GM23338 (cell line): ENCODE data around the gene RNF182.

Source experiments
- CREB1 ChIP-seq: fragments of 250-450 bp; sonication (Bioruptor Pico); IDR thresholded peaks from 2 replicates; pipeline ENCODE4 v1.5.0; 2020; ENCODE audit warnings: low read depth, mild to moderate bottlenecking, moderate library complexity
- CTCF ChIP-seq, 2 experiments: fragments of 200-600 bp in 1 of 2; sonication (generic) in 1 of 2; conservative IDR thresholded peaks; 2 replicates each; pipeline versions ENCODE4 v1.5.1 to v1.6.1; 2016 to 2017; ENCODE audit warnings: antibody characterized with exemption in 2 of 2, low read depth in 2 of 2, mild to moderate bottlenecking in 2 of 2, moderate library complexity in 1 of 2
- ETS1 ChIP-seq: IDR thresholded peaks from 2 replicates; pipeline ENCODE4 v1.6.1; 2016; ENCODE audit warnings: antibody characterized with exemption
- EZH2 ChIP-seq: fragments of 200-600 bp; sonication (generic); IDR thresholded peaks from one replicate; pipeline ENCODE4 v1.8.0; 2017; ENCODE audit warnings: antibody characterized with exemption, mild to moderate bottlenecking, low read depth; ENCODE audit not compliant: unreplicated experiment
- EZH2phosphoT487 ChIP-seq: fragments of 200-600 bp; sonication (generic); IDR thresholded peaks from one replicate; pipeline ENCODE4 v1.8.1; 2018; ENCODE audit warnings: antibody characterized with exemption; ENCODE audit not compliant: unreplicated experiment
- JUNB ChIP-seq: IDR thresholded peaks from one replicate; pipeline ENCODE4 v1.6.1; 2016; ENCODE audit warnings: antibody characterized with exemption; ENCODE audit not compliant: unreplicated experiment
- NANOG ChIP-seq: IDR thresholded peaks from 2 replicates; pipeline ENCODE4 v1.6.1; 2016; ENCODE audit warnings: antibody characterized with exemption, borderline replicate concordance
- POLR2AphosphoS5 ChIP-seq: IDR thresholded peaks from 2 replicates; pipeline ENCODE4 v1.6.1; 2016; ENCODE audit warnings: antibody characterized with exemption, low read depth
- REST ChIP-seq: IDR thresholded peaks from one replicate; pipeline ENCODE4 v1.6.1; 2018; ENCODE audit warnings: antibody characterized with exemption; ENCODE audit not compliant: unreplicated experiment
- ZNF331 ChIP-seq: fragments of 250-450 bp; sonication (Bioruptor Pico); IDR thresholded peaks from 2 replicates; pipeline ENCODE4 v1.5.0; 2020; ENCODE audit warnings: low read depth, mild to moderate bottlenecking, moderate library complexity

GRCh38 chr6:13913226-13914001, 11.3 kb upstream of the RNF182 start:
- TF ChIP-seq CTCF (conservative IDR thresholded peaks at IDR 0.05; ENCODE audit: low read depth in 2 of 2) (no peak), EZH2phosphoT487 (no peak), POLR2AphosphoS5 (no peak), EZH2 (no peak), REST (no peak), NANOG (no peak), ZNF331 (CRISPR knock-in tag) (no peak), CREB1 (CRISPR knock-in tag) (no peak), ETS1 (no peak), JUNB (no peak)
